SKM-1 (cell line): ENCODE data around the gene ZNF500.
"Not testable (repeated sequence)": the region's sequence is repeated elsewhere in the genome, so short reads cannot be mapped to it uniquely, and the experiment has no call there.

Experiments
- DNase-seq: peaks from one replicate; lab custom pipeline; 2025; ENCODE audit not compliant: unreplicated experiment; lab: John Stamatoyannopoulos, UW

The ZNF500 gene

GRCh38 chr16:4796982-4797804 lies 30.2 kb upstream of the ZNF500 start:
- no peak for DNase-seq

GRCh38 chr16:4795828-4796572 lies 29.0 kb upstream of the ZNF500 start:
- no peak for DNase-seq

GRCh38 chr16:4795181-4795827 lies 28.3 kb upstream of the ZNF500 start, which contains the start of gene SMIM22:
Gene SMIM22, plus strand, starts transcription at chr16:4795369. Its CDS starts 366 bp downstream, at chr16:4795735.
- DNase-seq: no peak

DNA sequence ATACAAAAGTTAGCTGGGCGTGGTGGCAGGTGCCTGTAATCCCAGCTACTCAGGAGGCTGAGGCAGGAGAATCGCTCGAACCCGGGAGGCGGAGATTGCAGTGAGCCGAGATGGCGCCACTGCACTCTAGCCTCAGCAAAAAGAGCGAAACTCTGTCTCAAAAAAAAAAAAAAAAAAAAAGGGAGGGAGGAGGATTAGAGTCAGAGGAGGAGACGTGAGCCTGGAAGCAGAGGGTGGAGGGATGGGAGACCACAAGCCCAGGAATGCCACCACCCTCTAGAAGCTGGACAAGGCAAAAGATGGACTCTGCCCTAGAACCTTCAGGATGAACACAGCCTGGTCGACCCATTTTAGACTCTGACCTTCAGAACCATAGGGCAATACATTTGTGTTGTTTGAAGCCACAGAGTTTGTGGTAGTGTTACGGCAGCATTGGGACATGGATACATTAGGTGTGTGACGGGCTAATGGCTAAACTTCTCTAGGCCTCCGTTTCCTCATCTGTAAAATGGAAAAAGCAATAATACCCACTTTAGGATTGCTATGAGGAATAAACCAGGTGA lies 26.1 kb upstream of the ZNF500 start:
- DNase-seq: no peak

DNA sequence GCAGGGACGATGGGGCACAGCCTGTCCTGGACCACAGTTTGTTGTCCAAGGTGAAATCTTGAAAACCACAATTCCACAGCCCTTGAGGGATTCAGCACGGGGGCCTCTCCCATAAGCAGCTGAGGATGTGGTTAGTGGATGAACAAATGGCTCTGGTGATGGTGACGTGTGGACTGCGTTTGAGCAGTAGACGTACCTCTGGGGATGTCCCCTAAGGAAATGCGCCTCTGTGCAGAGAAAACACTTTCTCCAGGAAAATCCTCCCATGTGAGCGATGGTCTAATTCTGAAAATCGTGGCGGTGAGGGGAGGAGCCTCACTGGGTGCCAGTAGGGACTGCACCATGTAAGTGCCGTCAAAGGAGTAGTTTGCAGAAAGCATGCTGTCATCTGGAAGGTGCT lies 23.9 kb upstream of the ZNF500 start:
- DNase-seq: no peak

GRCh38 chr16:4790261-4790660 lies 23.3 kb upstream of the ZNF500 start:
- no peak for DNase-seq

DNA sequence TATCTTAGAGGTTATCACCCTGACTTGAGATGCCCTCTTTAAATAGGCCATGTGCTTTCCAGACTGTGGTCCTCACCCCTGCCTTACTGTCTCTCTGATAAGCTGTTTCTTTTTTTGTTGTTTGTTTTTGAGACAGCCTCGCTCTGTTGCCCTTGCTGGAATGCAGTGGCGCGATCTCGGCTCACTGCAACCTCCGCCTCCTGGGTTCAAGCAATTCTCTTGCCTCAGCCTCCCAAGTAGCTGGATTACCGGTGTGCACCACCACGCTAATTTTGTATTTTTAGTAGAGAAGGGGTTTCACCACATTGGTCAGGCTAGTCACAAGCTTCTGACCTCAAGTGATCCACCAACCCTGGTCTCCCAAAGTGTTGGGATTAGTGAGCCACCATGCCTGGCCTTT lies 21.9 kb upstream of the ZNF500 start:
- DNase-seq: no peak

GRCh38 chr16:4788489-4788889 lies 21.5 kb upstream of the ZNF500 start:
- no peak for DNase-seq

GRCh38 chr16:4787627-4788482 lies 20.9 kb upstream of the ZNF500 start, which contains the start of gene SEPTIN12:
Gene SEPTIN12, minus strand, starts transcription at chr16:4788345. Its CDS starts 700 bp downstream, at chr16:4787645.
- DNase-seq: no peak

DNA sequence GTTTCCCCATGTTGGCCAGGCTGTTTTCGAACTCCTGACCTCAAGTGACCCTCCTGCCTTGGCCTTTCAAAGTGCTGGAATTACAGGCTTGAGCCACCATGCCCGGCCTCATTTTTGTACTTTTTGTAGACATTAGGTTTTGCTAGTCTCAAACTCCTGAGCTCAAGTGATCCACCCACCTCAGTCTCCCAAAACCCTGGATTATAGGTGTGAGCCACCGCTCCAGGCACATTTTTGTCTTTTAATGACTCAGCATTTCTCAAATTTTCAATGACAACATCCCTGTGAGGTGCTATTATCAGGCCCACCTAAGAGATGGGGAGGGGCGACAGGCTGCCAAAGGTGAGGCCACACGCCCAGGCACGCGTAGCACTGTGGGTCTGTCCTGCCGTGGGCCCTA lies 20.1 kb upstream of the ZNF500 start:
- DNase-seq: no peak

- no peak for DNase-seq
Measured at GRCh38 chr16:4785758-4786433, 18.9 kb upstream of the ZNF500 start.

- DNase-seq: not testable (repeated sequence)
Measured at GRCh38 chr16:4784444-4784987, 17.6 kb upstream of the ZNF500 start.

- no peak for DNase-seq
Measured at GRCh38 chr16:4783951-4784336, 17.0 kb upstream of the ZNF500 start.

GRCh38 chr16:4783251-4783950 lies 16.4 kb upstream of the ZNF500 start:
- no peak for DNase-seq

DNA sequence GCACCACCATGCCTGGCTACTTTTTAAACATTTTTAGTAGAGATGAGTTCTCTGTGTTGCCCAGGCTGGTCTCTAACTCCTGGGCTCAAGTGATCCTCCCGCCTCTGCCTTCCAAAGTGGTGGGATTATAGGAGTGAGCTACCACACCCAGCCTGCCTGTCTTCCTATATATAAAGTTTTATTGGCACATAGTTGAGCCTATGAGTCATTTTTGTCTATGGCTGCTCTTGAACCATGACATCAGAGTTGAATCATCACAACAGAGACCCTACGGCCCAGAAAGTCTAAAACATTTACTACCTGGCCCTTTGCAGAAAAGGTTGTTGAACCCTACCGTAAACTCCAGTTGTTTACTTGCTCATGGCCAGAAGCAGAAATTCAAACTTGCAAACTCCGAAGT lies 13.3 kb upstream of the ZNF500 start:
- DNase-seq: no peak

GRCh38 chr16:4778050-4778392 lies 11.1 kb upstream of the ZNF500 start:
- DNase-seq: no peak

- no peak for DNase-seq
Measured at GRCh38 chr16:4777339-4778049, 10.5 kb upstream of the ZNF500 start.

DNA sequence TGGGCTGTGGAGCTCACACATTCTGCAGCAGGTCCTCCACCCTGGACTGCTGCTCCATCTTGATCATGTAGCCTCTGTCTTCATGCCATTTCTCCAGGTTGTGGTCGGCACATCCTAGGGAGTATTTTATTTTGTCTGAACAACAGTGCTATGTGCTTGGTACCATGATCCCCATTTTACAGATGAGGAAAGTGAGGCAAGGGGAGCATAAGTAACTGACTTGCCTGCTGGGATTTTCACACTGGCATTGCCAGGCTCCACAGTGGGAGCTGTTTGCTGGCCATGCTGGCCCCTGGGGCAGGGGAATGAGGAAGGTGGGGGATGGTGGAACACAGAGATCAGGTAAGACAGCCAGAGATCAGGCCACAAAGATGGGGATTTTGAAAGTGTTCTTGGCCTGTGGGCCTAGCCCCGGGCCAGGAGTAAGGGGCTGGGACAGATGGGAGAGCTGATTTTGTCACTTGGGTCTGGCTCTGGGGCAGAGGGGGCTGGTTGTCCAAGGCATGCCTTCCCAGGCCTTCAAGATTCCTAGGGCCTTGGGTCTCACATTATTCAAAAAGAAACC lies 9.3 kb upstream of the ZNF500 start:
- no peak for DNase-seq
